ENCODE results near the gene DPP8.
"Not testable (repeated sequence)": the region's sequence is repeated elsewhere in the genome, so short reads cannot be mapped to it uniquely, and the experiment has no call there.

DPP8 gene

DNA sequence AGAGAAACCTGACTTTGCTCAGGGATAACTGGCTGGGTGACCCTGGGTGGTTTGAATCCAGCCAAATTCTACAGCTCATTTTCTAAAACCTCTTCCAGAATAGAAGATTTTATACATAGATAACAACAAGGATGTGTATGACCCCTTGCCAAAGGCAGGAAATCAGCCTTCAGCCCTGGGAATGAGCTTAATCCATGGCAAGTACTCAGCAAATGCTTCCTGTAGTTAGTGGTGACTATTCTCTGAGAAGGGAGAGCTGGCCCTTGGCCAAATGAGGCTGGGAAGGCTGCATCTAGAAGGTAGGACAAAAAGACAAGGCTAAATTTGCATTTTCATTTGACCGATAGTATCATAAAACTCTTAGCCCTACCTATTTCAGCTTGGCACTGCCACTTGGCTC lies 8.1 kb upstream of the DPP8 start:
- DNase-seq (ENCODE audit: low read depth in 1 of 2, low spot score in 1 of 2): no peak

DNA sequence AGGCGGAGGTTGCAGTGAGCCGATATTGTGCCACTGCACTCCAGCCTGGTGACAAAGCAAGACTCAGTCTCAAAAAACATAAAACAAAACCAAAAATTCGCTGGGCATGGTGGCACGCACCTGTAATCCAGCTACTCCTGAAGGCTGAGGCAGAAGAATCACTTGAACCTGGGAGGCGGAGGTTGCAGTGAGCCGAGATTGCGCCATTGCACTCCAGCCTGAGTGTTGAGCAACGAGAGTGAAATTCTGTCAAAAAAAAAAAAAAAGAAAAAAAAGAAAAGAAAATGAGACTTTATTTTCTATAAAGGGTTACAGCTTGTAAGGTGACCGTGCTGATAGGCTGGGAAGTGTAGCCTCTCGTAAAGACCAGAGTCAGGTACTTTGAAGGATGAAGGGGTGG lies 6.7 kb upstream of the DPP8 start:
- DNase-seq (ENCODE audit: low read depth in 1 of 2, low spot score in 1 of 2): no peak

DNA sequence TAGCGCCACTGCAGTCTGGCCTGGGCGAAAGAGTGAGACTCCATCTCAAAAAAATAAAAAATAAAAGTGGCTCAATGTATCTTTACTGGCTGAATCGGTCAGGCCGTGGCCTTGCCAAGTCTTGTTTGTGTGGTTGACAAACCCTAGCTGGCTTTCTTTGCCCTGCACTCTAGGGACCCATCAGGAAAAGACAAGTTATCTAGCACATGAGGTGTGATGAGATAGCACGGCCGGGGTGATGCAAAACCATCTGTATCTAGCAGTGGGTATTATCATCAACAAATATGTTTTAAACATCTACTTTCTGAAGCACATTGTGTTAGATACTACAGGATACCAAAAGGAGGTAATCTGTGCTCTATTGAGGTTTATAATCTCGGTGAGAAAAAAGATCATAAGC lies 3.9 kb upstream of the DPP8 start:
- no peak for DNase-seq (ENCODE audit: low read depth in 1 of 2, low spot score in 1 of 2)

DNA sequence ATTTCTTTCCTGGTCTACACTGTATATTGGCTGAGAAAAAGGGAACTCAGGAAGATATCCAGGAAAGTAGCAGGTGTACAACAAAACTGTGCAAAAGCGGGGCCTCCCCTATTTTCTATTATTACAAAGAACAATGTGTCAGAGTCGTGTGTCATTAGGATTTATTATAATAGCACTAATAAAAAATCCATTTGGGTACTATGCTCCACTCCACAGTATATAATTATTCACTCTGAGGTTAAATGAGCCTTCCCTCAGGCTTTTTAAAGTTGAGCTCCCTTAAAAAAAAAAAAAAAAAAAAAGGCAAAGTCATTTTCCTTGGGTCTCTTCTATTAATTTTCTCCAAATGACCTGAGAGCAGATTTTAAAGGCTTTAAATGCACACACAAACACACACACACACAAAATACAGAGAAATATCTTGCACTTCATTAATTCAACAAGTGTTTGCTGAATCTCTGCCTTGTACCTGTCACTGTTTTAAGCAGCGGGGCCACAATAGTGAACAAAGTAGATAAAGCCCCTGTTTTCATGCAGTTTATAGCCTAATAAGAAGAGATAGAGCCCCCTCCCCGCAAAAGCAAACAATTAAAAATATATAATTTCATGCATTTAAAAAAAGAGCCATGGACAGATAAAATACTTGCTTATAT lies 1.3 kb upstream of the DPP8 start:
- no peak for DNase-seq (ENCODE audit: low read depth in 1 of 2, low spot score in 1 of 2)

DNA sequence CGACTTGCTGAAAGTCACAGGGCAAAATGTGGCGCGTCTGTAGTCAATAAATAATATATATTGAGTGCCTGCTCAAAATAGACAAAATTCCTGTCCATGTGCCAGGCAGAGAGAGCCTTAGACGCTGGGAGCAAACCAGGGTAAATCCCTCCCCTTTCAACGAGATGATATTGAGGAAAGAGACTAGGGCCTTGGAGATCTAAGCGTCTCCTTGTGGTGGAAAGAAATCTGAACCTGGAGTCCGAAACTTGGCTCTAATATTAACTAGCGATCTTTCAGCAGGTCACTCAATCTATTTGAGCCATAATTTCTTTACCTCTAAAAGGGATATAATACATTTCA lies 348 bp upstream of the DPP8 start:
- no peak for DNase-seq (ENCODE audit: low read depth in 1 of 2, low spot score in 1 of 2)

DNA sequence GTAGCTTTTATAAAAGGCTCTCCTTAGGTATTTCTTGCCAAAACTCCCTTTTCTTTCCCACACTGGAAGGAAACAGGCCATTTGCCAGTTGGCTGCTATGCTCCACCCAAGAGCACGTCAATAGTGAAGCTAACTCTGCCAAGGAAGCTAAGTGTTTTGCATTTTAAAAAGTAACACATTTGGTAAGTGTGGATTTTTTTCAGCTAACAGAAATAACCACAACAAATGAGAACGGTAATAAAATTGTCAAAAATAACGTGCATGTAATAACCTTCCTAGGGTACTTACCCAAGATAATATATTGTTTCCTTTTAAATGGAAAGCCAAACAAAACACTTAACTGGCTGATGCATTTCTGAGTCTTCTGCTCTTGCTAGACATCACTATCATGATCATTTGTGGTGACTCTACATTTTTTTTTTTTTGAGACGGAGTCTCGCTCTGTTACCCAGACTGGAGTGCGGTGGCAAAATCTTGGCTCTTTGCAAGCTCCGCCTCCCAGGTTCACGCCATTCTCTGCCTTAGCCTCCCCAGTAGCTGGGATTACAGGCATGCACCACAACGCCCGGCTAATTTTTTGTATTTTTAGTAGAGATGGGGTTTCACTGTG lies 4.6 kb downstream of the DPP8 start:
- no peak for DNase-seq (ENCODE audit: low read depth in 1 of 2, low spot score in 1 of 2)

DNA sequence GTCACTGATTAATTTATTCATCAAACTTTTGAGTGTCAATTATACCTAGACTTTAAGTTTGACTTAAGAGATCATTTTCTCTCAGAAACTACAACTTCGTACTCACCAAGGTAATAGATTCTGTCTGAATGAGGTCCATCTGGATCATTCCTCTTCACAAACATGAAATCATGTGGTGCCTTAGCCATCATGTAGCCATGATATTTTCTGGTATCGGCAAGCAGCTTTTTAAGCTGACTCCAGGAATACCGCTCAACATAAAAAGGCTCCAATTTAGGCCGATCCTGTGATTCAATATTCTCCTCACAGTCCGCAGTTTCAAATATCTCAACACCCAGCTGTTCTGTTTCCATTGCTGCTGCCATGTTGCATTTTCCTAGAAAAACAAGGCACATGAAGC lies 5.3 kb downstream of the DPP8 start:
- no peak for DNase-seq (ENCODE audit: low read depth in 1 of 2, low spot score in 1 of 2)

DNA sequence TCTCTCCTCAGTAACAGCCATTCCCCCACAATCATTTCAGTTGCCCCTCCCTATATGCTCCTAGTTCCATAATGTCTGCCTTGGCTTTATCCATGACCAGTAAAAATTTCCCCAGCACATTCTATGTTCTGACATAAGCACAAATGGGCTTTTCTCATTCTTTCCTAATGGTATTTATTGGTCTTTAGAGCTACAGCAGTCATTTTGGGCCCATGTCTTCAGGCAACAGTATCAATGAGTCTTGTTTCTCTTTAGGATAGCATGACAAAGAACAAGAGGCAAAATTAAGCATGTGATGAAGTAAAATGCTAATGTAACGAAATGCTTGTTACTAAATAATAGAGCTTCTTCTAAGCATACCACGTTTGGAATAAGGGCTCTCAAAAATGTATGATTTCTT lies 8.2 kb downstream of the DPP8 start:
- DNase-seq (ENCODE audit: low read depth in 1 of 2, low spot score in 1 of 2): no peak

DNA sequence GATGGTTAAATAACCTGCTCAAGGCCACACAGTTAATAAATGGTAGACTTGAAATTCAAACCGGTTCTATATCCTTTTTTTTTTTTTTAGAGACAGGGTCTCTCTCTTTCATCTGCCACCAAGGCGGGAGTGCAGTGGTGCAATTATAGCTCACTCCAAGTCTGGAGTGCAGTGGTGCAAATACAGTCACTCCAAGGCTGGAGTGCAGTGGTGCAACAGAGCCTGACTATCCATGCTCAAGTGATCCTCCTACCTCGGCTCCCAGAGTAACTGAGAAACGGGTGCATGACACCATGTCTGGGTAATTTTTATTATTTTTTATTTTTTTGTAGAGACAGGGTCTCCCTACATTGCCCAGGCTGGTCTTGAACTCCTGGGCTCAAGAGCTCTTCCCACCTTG lies 23.4 kb downstream of the DPP8 start:
- DNase-seq (ENCODE audit: low read depth in 1 of 2, low spot score in 1 of 2): no peak

DNA sequence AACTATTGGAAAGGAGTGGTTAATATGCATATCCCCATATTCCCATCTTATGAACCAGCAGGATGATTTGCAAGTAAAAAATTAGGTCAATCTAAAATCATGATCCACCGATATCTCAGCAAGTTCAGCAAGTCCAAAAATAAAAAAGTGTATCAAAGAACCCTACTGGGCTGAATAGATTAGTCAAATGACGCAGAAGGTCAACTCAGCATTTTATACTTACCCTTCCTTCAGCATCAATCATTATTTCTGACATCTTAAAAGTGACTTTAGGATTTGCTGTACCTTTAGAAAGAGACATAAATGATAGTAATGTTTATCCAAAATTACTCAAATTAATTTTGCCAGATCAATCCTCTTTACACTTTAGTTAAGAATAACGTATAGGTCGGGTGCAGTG lies 32.6 kb downstream of the DPP8 start:
- DNase-seq (ENCODE audit: low read depth in 1 of 2, low spot score in 1 of 2): no peak

DNA sequence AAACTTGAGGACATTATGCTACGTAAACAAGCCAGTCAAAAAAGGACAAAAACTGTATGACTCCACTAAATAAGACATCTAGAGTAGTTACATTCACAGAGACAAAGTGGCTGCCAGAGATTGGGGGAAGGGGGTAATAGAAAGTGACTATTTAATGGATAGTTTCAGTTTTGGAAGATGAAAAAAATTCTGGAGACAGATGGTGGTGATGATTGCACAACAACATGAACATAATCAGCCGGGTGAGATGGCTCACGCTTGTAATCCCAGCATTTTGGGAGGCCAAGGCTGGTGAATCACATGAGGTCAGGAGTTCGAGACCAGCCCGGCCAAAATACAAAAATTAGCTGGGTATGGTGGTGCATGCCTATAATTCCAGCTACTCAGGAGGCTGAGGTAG lies 40.6 kb downstream of the DPP8 start:
- no peak for DNase-seq (ENCODE audit: low read depth in 1 of 2, low spot score in 1 of 2)

DNA sequence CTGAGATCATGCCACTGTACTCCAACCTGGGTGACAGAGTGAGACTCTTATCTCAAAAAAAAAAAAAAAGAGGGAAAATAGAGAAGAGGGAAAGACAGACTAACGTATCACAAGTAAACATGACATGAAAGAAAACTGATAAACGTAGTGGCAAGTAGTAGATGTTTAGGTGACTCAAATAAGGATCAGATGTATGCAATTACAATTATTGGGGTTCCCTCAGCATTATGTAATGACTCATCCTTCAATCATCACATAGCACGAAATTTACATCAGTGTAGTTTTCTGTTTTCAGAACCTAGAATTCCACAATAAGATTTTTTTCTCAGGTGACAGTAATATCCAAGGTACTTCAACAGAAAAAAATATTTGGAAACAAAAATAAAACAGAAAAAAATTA lies 46.6 kb downstream of the DPP8 start:
- DNase-seq (ENCODE audit: low read depth in 1 of 2, low spot score in 1 of 2): no peak

DNA sequence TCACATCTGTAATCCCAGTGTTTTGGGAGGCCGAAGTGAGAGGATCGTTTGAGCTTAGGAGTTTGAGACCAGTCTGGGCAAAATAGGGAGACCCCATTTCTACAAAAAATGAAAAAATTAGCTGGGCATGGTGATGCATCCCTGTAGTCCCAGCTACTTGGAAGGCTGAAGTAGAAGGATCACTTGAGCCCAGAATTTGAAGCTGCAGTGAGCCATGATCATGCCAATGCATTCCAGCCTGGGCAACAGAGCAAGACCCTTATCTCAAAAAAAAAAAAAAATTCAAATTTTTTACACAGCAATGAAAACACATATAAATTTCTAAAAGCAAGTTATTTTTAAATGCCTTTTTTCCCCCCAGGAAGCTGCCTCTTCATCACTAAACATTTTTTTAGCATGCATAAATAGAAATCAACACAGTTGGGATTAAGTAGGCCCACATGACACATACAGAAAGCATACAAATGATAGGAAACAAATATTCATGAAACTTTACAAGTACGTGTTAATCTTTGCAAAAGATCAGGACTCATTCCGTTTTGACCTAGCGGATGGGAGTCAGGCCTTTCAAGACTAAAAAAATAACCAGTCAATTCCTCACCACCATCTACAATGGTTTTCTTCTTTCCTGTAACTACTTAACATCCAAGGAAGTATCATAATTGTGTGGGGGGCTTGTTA lies 49.1 kb downstream of the DPP8 start:
- no peak for DNase-seq (ENCODE audit: low read depth in 1 of 2, low spot score in 1 of 2)

DNA sequence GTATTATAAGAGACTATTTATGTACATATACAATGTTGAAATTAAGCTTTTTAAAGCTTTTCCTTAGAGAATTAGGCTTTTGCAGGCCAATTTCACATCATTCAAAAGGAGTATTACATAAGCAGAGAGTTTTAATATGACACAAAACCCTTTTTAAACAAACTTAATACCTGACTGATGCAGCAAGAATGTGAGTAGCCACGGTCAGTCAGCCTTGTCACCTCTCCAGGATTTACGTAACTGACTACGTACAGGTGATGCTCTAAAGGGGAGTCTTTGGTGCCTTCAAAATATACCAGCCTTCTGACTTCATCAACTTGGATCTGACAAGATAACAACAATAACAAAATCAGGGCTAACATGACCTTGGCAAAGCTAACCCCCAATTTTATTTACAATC lies 50.6 kb downstream of the DPP8 start:
- no peak for DNase-seq (ENCODE audit: low read depth in 1 of 2, low spot score in 1 of 2)

DNA sequence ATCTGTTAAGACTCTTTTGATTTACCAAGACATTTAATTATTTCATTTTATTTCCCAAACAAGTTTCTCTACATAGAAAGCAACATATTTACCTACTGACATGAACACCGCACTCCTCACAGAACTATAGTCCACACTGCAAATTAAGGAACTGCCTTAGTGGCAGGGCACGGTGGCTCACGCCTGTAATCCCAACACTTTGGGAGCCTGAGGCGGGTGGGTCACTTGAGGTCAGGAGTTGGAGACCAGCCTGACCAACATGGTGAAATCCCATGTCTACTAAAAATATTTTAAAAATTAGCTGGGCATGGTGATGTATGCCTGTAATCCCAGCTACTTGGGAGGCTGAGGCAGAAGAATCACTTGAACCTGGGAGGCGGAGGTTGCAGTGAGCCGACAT lies 54.4 kb downstream of the DPP8 start:
- not testable (repeated sequence) for DNase-seq (ENCODE audit: low read depth in 1 of 2, low spot score in 1 of 2)

DNA sequence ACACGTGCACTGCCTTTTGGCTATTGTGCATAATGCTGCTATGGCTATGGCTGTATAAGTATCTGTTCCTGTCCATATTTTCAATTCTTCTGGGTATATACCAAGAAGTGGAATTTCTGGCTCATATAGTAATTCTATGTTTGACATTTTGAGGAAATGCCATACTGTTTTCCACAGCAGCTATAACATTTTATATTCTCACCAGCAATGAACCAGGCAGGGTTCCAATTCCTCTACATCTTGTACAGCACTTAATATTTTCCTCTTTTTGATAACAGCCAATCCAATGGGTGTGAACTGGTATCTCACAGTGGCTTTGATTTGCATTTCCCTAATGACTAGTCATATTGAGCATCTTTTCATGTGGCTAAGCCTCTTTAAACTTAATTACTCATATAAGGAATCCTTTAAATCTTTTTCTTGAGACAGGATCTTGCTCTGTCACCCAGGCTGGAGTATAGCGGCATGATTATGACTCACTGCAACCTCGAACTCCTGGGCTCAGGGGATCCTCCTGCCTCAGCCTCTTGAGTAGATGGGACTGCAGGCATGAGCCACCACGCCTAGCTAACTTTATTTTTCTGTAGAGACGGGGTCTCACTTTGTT lies 56.6 kb downstream of the DPP8 start:
- DNase-seq (ENCODE audit: low read depth in 1 of 2, low spot score in 1 of 2): no peak

DNA sequence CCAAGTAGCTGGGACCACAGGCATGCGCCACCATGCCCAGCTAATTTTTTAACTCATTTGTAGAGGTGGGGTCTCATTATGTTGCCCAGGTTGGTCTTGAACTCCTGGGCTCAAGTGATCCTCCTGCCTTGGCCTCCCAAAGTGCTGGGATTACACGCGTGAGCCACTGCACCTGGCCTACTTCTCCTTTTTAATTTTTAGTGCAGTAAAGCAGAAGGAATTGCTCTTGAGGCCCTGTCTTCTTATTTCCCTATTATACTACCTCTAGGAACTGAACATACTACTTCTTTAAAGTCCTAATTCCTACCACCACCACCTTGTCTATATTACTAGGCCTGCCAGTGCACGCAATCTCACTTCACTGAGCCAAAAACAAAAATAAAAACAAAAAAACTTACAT lies 62.2 kb downstream of the DPP8 start:
- DNase-seq (ENCODE audit: low read depth in 1 of 2, low spot score in 1 of 2): not testable (repeated sequence)

DNA sequence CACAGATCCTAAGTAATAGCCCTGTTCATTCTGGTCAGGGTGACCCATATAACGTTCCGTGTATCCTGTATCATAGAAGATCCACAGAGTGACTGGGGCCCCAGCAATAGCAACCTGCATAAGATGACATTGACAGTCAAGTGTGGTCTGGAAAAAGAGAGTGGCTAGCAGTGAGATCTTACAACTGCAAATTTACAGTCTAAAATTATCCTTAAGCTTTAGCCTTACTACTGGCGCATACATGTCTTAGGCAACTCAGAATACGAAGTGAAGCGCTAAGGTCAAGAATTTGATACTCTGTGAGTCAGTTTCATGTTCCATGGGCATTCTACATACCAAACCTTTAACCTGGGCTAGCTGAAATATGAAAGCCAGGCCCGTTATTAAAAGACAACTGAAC lies 65.5 kb downstream of the DPP8 start:
- DNase-seq (ENCODE audit: low read depth in 1 of 2, low spot score in 1 of 2): no peak

DNA sequence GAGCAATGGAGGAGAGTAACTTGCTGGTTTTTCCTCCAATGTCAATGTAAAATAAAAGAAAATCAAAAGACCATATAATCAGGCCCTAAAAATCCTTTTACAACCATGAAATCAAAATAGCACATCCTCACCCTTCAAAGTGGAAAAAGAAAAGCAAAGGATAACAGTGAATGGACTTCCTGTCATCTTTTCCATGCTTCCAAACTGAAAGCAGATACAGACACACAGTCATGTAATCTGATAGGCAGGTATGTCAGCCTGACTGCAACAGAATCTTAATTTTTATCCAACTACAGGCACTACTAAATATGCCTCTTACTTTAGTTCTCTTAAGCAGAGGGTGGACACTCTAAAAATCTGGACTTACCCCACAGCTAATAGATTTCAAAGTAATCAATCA lies 66.9 kb downstream of the DPP8 start:
- no peak for DNase-seq (ENCODE audit: low read depth in 1 of 2, low spot score in 1 of 2)

DNA sequence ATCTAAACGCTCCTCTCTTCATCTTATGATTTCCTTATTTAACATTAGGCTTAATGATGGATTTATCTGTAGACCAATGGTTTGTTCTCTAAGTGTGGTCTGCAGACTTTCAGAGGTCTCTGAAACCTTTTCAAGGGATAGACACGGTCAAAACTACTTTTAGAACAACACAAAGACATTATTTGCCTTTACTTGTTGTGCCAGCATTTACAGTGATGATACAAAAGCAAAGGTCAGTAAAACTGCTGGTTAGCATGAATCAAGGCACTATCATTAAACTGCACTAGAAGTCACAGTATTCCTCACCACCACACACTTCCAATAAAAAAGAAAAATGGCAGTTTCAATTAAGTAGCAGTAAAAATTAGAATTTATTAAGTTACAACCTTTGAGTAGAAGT lies 70.3 kb downstream of the DPP8 start:
- DNase-seq (ENCODE audit: low read depth in 1 of 2, low spot score in 1 of 2): no peak

DNA sequence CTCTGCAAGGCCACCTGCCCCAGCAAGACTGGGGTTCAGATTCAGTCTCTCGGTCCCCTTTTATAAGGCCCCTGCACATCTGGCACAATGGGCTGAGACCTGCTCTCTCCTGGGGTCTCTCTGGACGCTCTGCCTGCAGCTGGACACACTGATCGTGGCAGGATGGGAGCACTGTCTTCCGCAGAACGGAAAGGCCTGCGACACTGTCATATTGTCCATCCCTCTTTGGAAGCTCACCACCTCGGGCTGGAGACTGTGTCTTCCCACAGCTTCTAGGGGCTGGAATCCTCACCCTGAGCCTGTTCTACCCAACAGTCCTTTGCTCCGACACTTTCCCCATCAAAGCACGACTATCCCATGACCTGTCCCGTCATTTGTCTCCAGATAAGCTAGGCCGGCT lies 83.3 kb downstream of the DPP8 start:
- DNase-seq (ENCODE audit: low read depth in 1 of 2, low spot score in 1 of 2): no peak

DNA sequence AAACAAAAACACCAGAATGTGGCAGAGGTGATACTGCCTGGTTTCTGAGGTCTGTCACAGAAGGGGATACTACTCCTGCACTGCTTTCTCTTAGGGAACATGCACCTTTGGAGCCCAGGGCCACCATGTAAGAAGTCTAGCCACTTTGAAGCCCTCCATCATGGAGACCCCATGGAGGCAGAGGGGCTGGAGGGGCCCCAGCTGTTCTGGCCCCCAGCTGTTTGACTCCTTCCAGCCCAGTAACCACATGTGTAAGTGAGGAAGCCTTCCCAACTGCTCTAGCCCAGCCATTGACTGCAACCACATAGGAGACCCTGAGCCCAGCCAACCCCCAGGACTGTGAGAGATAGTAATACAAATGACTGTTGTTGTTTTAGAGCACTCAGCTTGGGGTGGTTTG lies 85.8 kb downstream of the DPP8 start:
- DNase-seq (ENCODE audit: low read depth in 1 of 2, low spot score in 1 of 2): no peak
